ENCODE measurements around the gene ZWILCH. TPM values are rescaled to one million over a fixed set of nuclear protein-coding genes. Genes with fewer than 3 reads are reported as not detected.

ZWILCH gene
- total and polyA plus RNA-seq, 2 experiments from 2014 or later: 51.0 to 64.1 TPM

- Histone ChIP-seq H3K4me2 (no peak overlapping the region), H3K27ac (ENCODE audit: low read depth) (no peak overlapping the region), H3K36me3 (ENCODE audit: insufficient read depth) (no peaks in the 10 kb centered on the region), H3K4me1 (ENCODE audit: insufficient read depth) (peaks cover 7% of the 10 kb centered on the region; the same call in 1 of the 2 replicates), H3K27me3 (ENCODE audit: insufficient read depth) (no peaks in the 10 kb centered on the region), H3K79me2 (replicated peaks; ENCODE audit: insufficient read depth) (no peaks in the 10 kb centered on the region), H3K9me2 (ENCODE audit: insufficient read depth) (0 out of 2 replicates have a peak, but pooled peaks cover 4% of the 10 kb centered on the region), H2AFZ (no peak overlapping the region), H4K20me1 (replicated peaks; ENCODE audit: insufficient read depth) (no peaks in the 10 kb centered on the region), H3F3A (replicated peaks; ENCODE audit: low read depth) (no peaks in the 10 kb centered on the region), H3K4me3 (no peak overlapping the region)
- H3K4me1 Mint-ChIP-seq: peaks cover 20% of the 10 kb centered on the region
- H3K4me3 Mint-ChIP-seq: no peak overlapping the region
- H3K36me3 Mint-ChIP-seq (ENCODE audit: low read depth): no peaks in the 10 kb centered on the region
- H3K9me3 Mint-ChIP-seq: no peaks in the 10 kb centered on the region
- ATAC-seq (no peak), DNase-seq (ENCODE audit: low spot score) (no peak)
- TF ChIP-seq REST (IDR thresholded peaks at IDR 0.05; ENCODE audit: unreplicated experiment): no peak
- no peak for TF ChIP-seq ZNF462 (CRISPR knock-in tag; IDR thresholded peaks at IDR 0.05)
- no peak for TF ChIP-seq POLR2AphosphoS5 (IDR thresholded peaks at IDR 0.05; ENCODE audit: low read depth)
- TF ChIP-seq ZNF114 (CRISPR knock-in tag; IDR thresholded peaks at IDR 0.05): no peak
- no peak for TF ChIP-seq EZH2phosphoT487 (IDR thresholded peaks at IDR 0.05; ENCODE audit: unreplicated experiment)
- no peak for TF ChIP-seq ZNF331 (CRISPR knock-in tag; IDR thresholded peaks at IDR 0.05; ENCODE audit: low read depth)
- no peak for TF ChIP-seq NANOG (IDR thresholded peaks at IDR 0.05; ENCODE audit: borderline replicate concordance)
- TF ChIP-seq JUNB (IDR thresholded peaks at IDR 0.05; ENCODE audit: unreplicated experiment): no peak
- TF ChIP-seq CREB1 (CRISPR knock-in tag; IDR thresholded peaks at IDR 0.05; ENCODE audit: low read depth): no peak
- TF ChIP-seq ETS1 (IDR thresholded peaks at IDR 0.05): no peak
- no peak for TF ChIP-seq CTCF (conservative IDR thresholded peaks at IDR 0.05; ENCODE audit: low read depth in 2 of 2)
- TF ChIP-seq EZH2 (IDR thresholded peaks at IDR 0.05; ENCODE audit: low read depth, unreplicated experiment): no peak
- no peak for TF ChIP-seq STAT1 (IDR thresholded peaks at IDR 0.05; ENCODE audit: unreplicated experiment)
- no peaks in the 10 kb centered on the region for H3K27me3 Mint-ChIP-seq (ENCODE audit: insufficient read depth, low read depth, poor library complexity)
- no peak overlapping the region for H3K27ac Mint-ChIP-seq
Measured at GRCh38 chr15:66587020-66587419, 81.9 kb downstream of the ZWILCH start.

All from GM23338 (cell line).